ENCODE data around the gene TSPAN14.

The TSPAN14 gene

GRCh38 chr10:80522756-80523363 lies 68.8 kb downstream of the TSPAN14 start:
- no peak for DNase-seq (ENCODE audit: low read depth)
- TF ChIP-seq MAX (IDR thresholded peaks at IDR 0.05; ENCODE audit: low read depth, low read length) = no peak
- H3K4me3 ChIP-seq (ENCODE audit: low read depth, low read length) = no peak overlapping the region

- no peak for DNase-seq (ENCODE audit: low read depth)
- no peak overlapping the region for H3K4me3 ChIP-seq (ENCODE audit: low read depth, low read length)
- TF ChIP-seq MYC (IDR thresholded peaks at IDR 0.05; ENCODE audit: low read depth, low read length) = no peak
- TF ChIP-seq POLR2A (IDR thresholded peaks at IDR 0.05; ENCODE audit: extremely low read depth, insufficient read length) = no peak
- TF ChIP-seq CTCF (IDR thresholded peaks at IDR 0.05; ENCODE audit: low read depth, low read length) = no peak
- no peak for TF ChIP-seq MAX (IDR thresholded peaks at IDR 0.05; ENCODE audit: low read depth, low read length)
These were observed 69.7 kb downstream of the TSPAN14 start for GRCh38 chr10:80523773-80524172.

- DNase-seq (ENCODE audit: low read depth) = no peak
- TF ChIP-seq CTCF (IDR thresholded peaks at IDR 0.05; ENCODE audit: low read depth, low read length) = no peak
- TF ChIP-seq MAX (IDR thresholded peaks at IDR 0.05; ENCODE audit: low read depth, low read length) = no peak
- no peak for TF ChIP-seq MYC (IDR thresholded peaks at IDR 0.05; ENCODE audit: low read depth, low read length)
- no peak for TF ChIP-seq POLR2A (IDR thresholded peaks at IDR 0.05; ENCODE audit: extremely low read depth, insufficient read length)
- H3K4me3 ChIP-seq (ENCODE audit: low read depth, low read length) = no peak overlapping the region
These were observed 70.2 kb downstream of the TSPAN14 start for GRCh38 chr10:80524190-80524909.

- DNase-seq (ENCODE audit: low read depth) = no peak
- TF ChIP-seq CTCF (IDR thresholded peaks at IDR 0.05; ENCODE audit: low read depth, low read length) = no peak
- TF ChIP-seq POLR2A (IDR thresholded peaks at IDR 0.05; ENCODE audit: extremely low read depth, insufficient read length) = no peak
- no peak for TF ChIP-seq MYC (IDR thresholded peaks at IDR 0.05; ENCODE audit: low read depth, low read length)
- TF ChIP-seq MAX (IDR thresholded peaks at IDR 0.05; ENCODE audit: low read depth, low read length) = no peak
- H3K4me3 ChIP-seq (ENCODE audit: low read depth, low read length) = no peak overlapping the region
These were observed 72.1 kb downstream of the TSPAN14 start for GRCh38 chr10:80526218-80526617.

- peak; percentile 1 for DNase-seq (ENCODE audit: low read depth)
- no peak for TF ChIP-seq MAX (IDR thresholded peaks at IDR 0.05; ENCODE audit: low read depth, low read length)
- no peak for TF ChIP-seq MYC (IDR thresholded peaks at IDR 0.05; ENCODE audit: low read depth, low read length)
- no peak for TF ChIP-seq CTCF (IDR thresholded peaks at IDR 0.05; ENCODE audit: low read depth, low read length)
- TF ChIP-seq POLR2A (IDR thresholded peaks at IDR 0.05; ENCODE audit: extremely low read depth, insufficient read length) = no peak
These were observed 72.6 kb downstream of the TSPAN14 start for GRCh38 chr10:80526742-80527141.

GRCh38 chr10:80528185-80528700 lies 74.1 kb downstream of the TSPAN14 start:
- no peak overlapping the region for H3K4me3 ChIP-seq (ENCODE audit: low read depth, low read length)
- no peak for TF ChIP-seq MAX (IDR thresholded peaks at IDR 0.05; ENCODE audit: low read depth, low read length)
- no peak for TF ChIP-seq MYC (IDR thresholded peaks at IDR 0.05; ENCODE audit: low read depth, low read length)
- DNase-seq (ENCODE audit: low read depth) = peak; percentile 60

More at GRCh38 chr10:80526742-80527141, 72.6 kb downstream of the TSPAN14 start:
- H3K4me3 ChIP-seq (ENCODE audit: low read depth, low read length) = no peak overlapping the region

Measured in NB4 (cell line).